Endothelial cell of umbilical vein (primary cell): ENCODE results near the gene ZNF100. TPM values are rescaled to one million over a fixed set of nuclear protein-coding genes. Genes with fewer than 3 reads are reported as not detected.

ENCODE experiments used
- BruUV-seq: library from RNA; stranded (reverse); fragments of 400-500 nt; replicated peaks from 2 replicates; lab custom pipeline; 2021; lab: Mats Ljungman, UMichigan
- CTCF ChIA-PET: fragments of 300-600, 350-600 bp; sonication (Branson Sonifier 250); formaldehyde crosslinking; loops from one replicate; lab custom pipeline; 2021; ENCODE audit warnings: antibody characterized with exemption, inconsistent platforms; lab: Charles Lee
- POLR2A ChIA-PET: fragments of 300-600, 350-600 bp; sonication (Branson Sonifier 250); formaldehyde crosslinking; loops from one replicate; lab custom pipeline; 2021; ENCODE audit warnings: antibody characterized with exemption, inconsistent platforms; lab: Charles Lee
- DNase-seq: peaks from one replicate; pipeline ENCODE4 v3.0.0-alpha.2; 2011; ENCODE audit warnings: low read depth, low spot score
- FAIRE-seq: peaks from 2 replicates; lab custom pipeline; 2011; peaks lifted over from hg19 to GRCh38; lab: Jason Lieb, UNC
- H2AFZ ChIP-seq: 2 replicates; pipeline ENCODE4 v1.6.0; 2012; ENCODE audit warnings: low read depth, low read length, control low read depth, inconsistent platforms
- H3K27ac ChIP-seq: 2 replicates; pipeline ENCODE4 v1.5.1; 2011; ENCODE audit warnings: low read depth, mild to moderate bottlenecking, control low read depth, low read length, moderate library complexity; ENCODE audit not compliant: insufficient read depth
- H3K27me3 ChIP-seq, 2 experiments: 2 replicates each; pipeline versions ENCODE4 v1.6.0 to v1.6.1; 2011; ENCODE audit warnings: low read length in 2 of 2, mixed read lengths in 1 of 2; ENCODE audit not compliant: control insufficient read depth in 2 of 2, insufficient read depth in 2 of 2
- H3K36me3 ChIP-seq, 2 experiments: 2 replicates in 1 of 2; 3 replicates in 1 of 2; pipeline ENCODE4 v1.5.1; 2011; ENCODE audit warnings: low read length in 2 of 2, mild to moderate bottlenecking in 1 of 2, moderate library complexity in 1 of 2; ENCODE audit not compliant: control insufficient read depth in 2 of 2, insufficient read depth in 2 of 2; ENCODE audit errors: extremely low read depth in 1 of 2
- H3K4me1 ChIP-seq: 3 replicates; pipeline ENCODE4 v1.5.1; 2011; ENCODE audit warnings: mild to moderate bottlenecking, low read length; ENCODE audit not compliant: control insufficient read depth, insufficient read depth; ENCODE audit errors: extremely low read depth
- H3K4me2 ChIP-seq: 2 replicates; pipeline ENCODE4 v1.6.1; 2011; ENCODE audit warnings: low read length, control low read depth, mixed read lengths; ENCODE audit not compliant: insufficient read depth
- H3K4me3 ChIP-seq, 3 experiments: fragments of 200-600 bp in 1 of 3; sonication (generic), shearing (Covaris generic) in 1 of 3; replicated peaks in 1 of 3; 2 replicates each; pipeline ENCODE4 v1.5.1; 2011 to 2016; ENCODE audit warnings: control low read depth in 3 of 3, low read length in 3 of 3, mild to moderate bottlenecking in 2 of 3, inconsistent platforms in 1 of 3, low read depth in 1 of 3, moderate library complexity in 1 of 3; ENCODE audit not compliant: insufficient read depth in 1 of 3
- H3K79me2 ChIP-seq: 2 replicates; pipeline ENCODE4 v1.6.0; 2012; ENCODE audit warnings: low read length, inconsistent platforms; ENCODE audit not compliant: control insufficient read depth, insufficient read depth
- H3K9ac ChIP-seq: replicated peaks from 2 replicates; pipeline ENCODE3; 2011; ENCODE audit warnings: low read length, control low read depth; ENCODE audit not compliant: insufficient read depth; ENCODE audit errors: extremely low read depth
- H3K9me1 ChIP-seq: replicated peaks from 3 replicates; pipeline ENCODE4 v1.6.0; 2011; ENCODE audit warnings: mild to moderate bottlenecking, low read length; ENCODE audit not compliant: control insufficient read depth, insufficient read depth; ENCODE audit errors: extremely low read depth
- H3K9me3 ChIP-seq: replicated peaks from 2 replicates; pipeline ENCODE4 v1.5.1; 2012; ENCODE audit warnings: low read length, inconsistent platforms; ENCODE audit not compliant: control insufficient read depth, insufficient read depth
- H4K20me1 ChIP-seq: replicated peaks from 2 replicates; pipeline ENCODE3; 2011; ENCODE audit warnings: mild to moderate bottlenecking, low read length; ENCODE audit not compliant: control insufficient read depth, insufficient read depth; ENCODE audit errors: extremely low read depth
- EZH2 ChIP-seq: IDR thresholded peaks from 2 replicates; pipeline ENCODE4 v1.6.1; 2012; ENCODE audit warnings: borderline replicate concordance, low read depth, mild to moderate bottlenecking, moderate library complexity, low read length, inconsistent platforms; ENCODE audit not compliant: severe bottlenecking
- FOS ChIP-seq: IDR thresholded peaks from 2 replicates; pipeline ENCODE4 v1.6.1; 2011; ENCODE audit warnings: mild to moderate bottlenecking, low read length, moderate library complexity, borderline replicate concordance; ENCODE audit not compliant: insufficient read depth
- GATA2 ChIP-seq: IDR thresholded peaks from 2 replicates; pipeline ENCODE4 v1.7.0; 2011; ENCODE audit warnings: low read depth, mild to moderate bottlenecking, moderate library complexity, mixed read lengths, low read length; ENCODE audit not compliant: insufficient read length, insufficient read depth
- JUN ChIP-seq: IDR thresholded peaks from 2 replicates; pipeline ENCODE4 v1.6.1; 2011; ENCODE audit warnings: borderline replicate concordance, low read depth; ENCODE audit not compliant: insufficient read length, insufficient read depth
- MAX ChIP-seq: IDR thresholded peaks from 2 replicates; pipeline ENCODE4 v1.6.1; 2011; ENCODE audit not compliant: insufficient read depth, insufficient read length
- MYC ChIP-seq: IDR thresholded peaks from one replicate; pipeline ENCODE4 v1.6.1; 2011; ENCODE audit warnings: mild to moderate bottlenecking, low read depth, low read length
- POLR2A ChIP-seq: IDR thresholded peaks from 2 replicates; pipeline ENCODE4 v1.6.1; 2012; ENCODE audit warnings: low read depth, mild to moderate bottlenecking, control low read depth, low read length
- POLR2AphosphoS5 ChIP-seq: IDR thresholded peaks from 2 replicates; pipeline ENCODE4 v1.6.1; 2012; ENCODE audit warnings: low read depth, mild to moderate bottlenecking, control low read depth, low read length, moderate library complexity; ENCODE audit not compliant: insufficient read depth
- dilution Hi-C: fragments of 300-500 bp; cut with MboI; formaldehyde crosslinking; loops from one replicate; pipeline ENCODE4 v1.15.0; 2019; ENCODE audit warnings: low sequenced_read_pairs; ENCODE audit not compliant: extremely low pct_ligation_motif_present
- intact Hi-C: fragments of 100-400 bp; cut with micrococcal nuclease; formaldehyde crosslinking; loops from one replicate; pipeline ENCODE4 v1.10.0; 2022
- polyA plus RNA-seq, 4 experiments: library from polyadenylated mRNA; depleted of rRNA in 3 of 4; stranded (reverse) in 3 of 4; unstranded in 1 of 4; fragments of >200 nt; gene quantifications; 2 replicates each; pipeline versions ENCODE4 v1.2.1 to v1.2.3, GENCODE V29; 2011 to 2012; ENCODE audit warnings: missing spikeins in 1 of 4
- total RNA-seq: library from RNA; stranded (reverse); gene quantifications from 2 replicates; pipeline ENCODE4 v1.2.3, GENCODE V29; 2021
- TF ChIP-seq, protein P1 (sequence below), 2 donors: IDR thresholded peaks; 1 replicate in 1 of 2; 2 replicates in 1 of 2; pipeline ENCODE4 v1.5.1; 2011; ENCODE audit warnings: low read length in 2 of 2, mild to moderate bottlenecking in 2 of 2, moderate library complexity in 2 of 2, control low read depth in 1 of 2, inconsistent platforms in 1 of 2, low read depth in 1 of 2; ENCODE audit not compliant: insufficient read depth in 1 of 2; ENCODE audit errors: extremely low read depth in 1 of 2

Gene ZNF100
- total and polyA plus RNA-seq, 2 donors (not counting 3 experiments of a cell fraction or from before 2014, with no cell fraction given), result 1.8 to 12.7 TPM

GRCh38 chr19:21704320-21704719 lies 63.1 kb downstream of the ZNF100 start:
- Histone ChIP-seq H3K36me3 (no peaks in the 10 kb centered on the region), H3K4me3 (no peak overlapping the region), H3K4me1 (no peaks in the 10 kb centered on the region), H3K9ac (no peak overlapping the region), H3K9me1 (no peaks in the 10 kb centered on the region), H2AFZ (no peak overlapping the region), H3K27ac (no peak overlapping the region), H3K79me2 (no peaks in the 10 kb centered on the region), H3K4me2 (no peak overlapping the region), H3K9me3 (no peaks in the 10 kb centered on the region), H3K27me3 (no peaks in the 10 kb centered on the region), H4K20me1 (no peaks in the 10 kb centered on the region)
- no peak for DNase-seq
- no TSS peak for BruUV-seq
- POLR2A ChIA-PET, result no interaction called here
- CTCF ChIA-PET, result interaction anchor here (0.8 to 1.1 kb wide), 2 partner anchors 9 to 30 kb away, joined by 3 read pairs; no protein-coding TSS in a partner anchor
- dilution Hi-C loops (no loop called here), intact Hi-C loops (no loop called here)
- FAIRE-seq, result no peak
- no peak for TF ChIP-seq JUN
- no peak for TF ChIP-seq POLR2AphosphoS5

GRCh38 chr19:21699197-21699596 lies 68.2 kb downstream of the ZNF100 start:
- ChIA-PET CTCF (no interaction called here), POLR2A (no interaction called here)
- dilution Hi-C loops, result no loop called here
- intact Hi-C loops, result no loop called here
- Histone ChIP-seq H2AFZ (no peak overlapping the region), H3K4me1 (no peaks in the 10 kb centered on the region), H3K36me3 (no peaks in the 10 kb centered on the region), H3K4me2 (no peak overlapping the region), H3K9ac (no peak overlapping the region), H3K4me3 (no peak overlapping the region), H3K9me1 (no peaks in the 10 kb centered on the region), H3K9me3 (no peaks in the 10 kb centered on the region), H3K79me2 (no peaks in the 10 kb centered on the region), H4K20me1 (no peaks in the 10 kb centered on the region), H3K27ac (no peak overlapping the region), H3K27me3 (no peaks in the 10 kb centered on the region)
- no peak for DNase-seq
- no TSS peak for BruUV-seq
- no peak for FAIRE-seq
- TF ChIP-seq, protein P1, sequence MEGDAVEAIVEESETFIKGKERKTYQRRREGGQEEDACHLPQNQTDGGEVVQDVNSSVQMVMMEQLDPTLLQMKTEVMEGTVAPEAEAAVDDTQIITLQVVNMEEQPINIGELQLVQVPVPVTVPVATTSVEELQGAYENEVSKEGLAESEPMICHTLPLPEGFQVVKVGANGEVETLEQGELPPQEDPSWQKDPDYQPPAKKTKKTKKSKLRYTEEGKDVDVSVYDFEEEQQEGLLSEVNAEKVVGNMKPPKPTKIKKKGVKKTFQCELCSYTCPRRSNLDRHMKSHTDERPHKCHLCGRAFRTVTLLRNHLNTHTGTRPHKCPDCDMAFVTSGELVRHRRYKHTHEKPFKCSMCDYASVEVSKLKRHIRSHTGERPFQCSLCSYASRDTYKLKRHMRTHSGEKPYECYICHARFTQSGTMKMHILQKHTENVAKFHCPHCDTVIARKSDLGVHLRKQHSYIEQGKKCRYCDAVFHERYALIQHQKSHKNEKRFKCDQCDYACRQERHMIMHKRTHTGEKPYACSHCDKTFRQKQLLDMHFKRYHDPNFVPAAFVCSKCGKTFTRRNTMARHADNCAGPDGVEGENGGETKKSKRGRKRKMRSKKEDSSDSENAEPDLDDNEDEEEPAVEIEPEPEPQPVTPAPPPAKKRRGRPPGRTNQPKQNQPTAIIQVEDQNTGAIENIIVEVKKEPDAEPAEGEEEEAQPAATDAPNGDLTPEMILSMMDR (IDR thresholded peaks at IDR 0.05; ENCODE audit: extremely low read depth in 1 of 2, insufficient read depth in 1 of 2, low read depth in 1 of 2, low read length in 2 of 2), result no peak
- TF ChIP-seq GATA2, result no peak
- TF ChIP-seq EZH2, result no peak
- TF ChIP-seq MYC, result no peak
- no peak for TF ChIP-seq FOS
- no peak for TF ChIP-seq MAX
- TF ChIP-seq JUN, result no peak
- TF ChIP-seq POLR2AphosphoS5, result no peak
- no peak for TF ChIP-seq POLR2A
